ENCODE measurements around the gene RNASE11. TPM values are rescaled to one million over a fixed set of nuclear protein-coding genes. Genes with fewer than 3 reads are reported as not detected.

RNASE11 gene
- total and polyA plus RNA-seq, 2 donors (not counting 3 experiments of a cell fraction or from before 2014, with no cell fraction given): not detected

DNA sequence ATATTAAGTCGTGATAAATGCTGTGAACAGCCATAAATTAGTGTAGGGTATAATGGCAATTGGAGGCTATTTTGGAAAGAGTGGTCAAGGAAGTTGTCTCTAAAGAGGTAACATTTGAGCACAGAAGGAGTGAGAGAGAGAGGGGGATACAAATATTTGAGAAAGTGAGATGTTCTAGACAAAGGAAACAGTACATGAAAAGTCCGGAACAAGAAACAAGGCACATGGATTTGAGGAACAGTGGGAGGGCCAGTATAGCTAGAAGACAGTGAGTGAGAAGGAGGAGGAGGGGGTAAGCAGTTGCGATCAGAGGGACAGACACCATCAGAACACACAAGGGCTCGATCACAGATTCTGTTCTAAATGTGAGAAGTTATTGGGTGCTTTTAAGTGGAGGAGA, 23.5 kb upstream of the RNASE11 start:
- Histone ChIP-seq H2AFZ (ENCODE audit: low read depth, low read length) (no peak overlapping the region), H3K4me2 (ENCODE audit: insufficient read depth, low read length) (no peak overlapping the region), H3K27me3 (ENCODE audit: control insufficient read depth in 2 of 2, insufficient read depth in 2 of 2, low read length in 2 of 2) (peaks cover 3 to 6% of the 10 kb centered on the region in 2 experiments), H3K27ac (ENCODE audit: insufficient read depth, low read depth, low read length) (no peak overlapping the region), H3K9me3 (replicated peaks; ENCODE audit: control insufficient read depth, insufficient read depth, low read length) (no peaks in the 10 kb centered on the region), H3K9ac (replicated peaks; ENCODE audit: extremely low read depth, insufficient read depth, low read length) (no peak overlapping the region), H3K9me1 (replicated peaks; ENCODE audit: control insufficient read depth, extremely low read depth, insufficient read depth, low read length) (no peaks in the 10 kb centered on the region), H3K79me2 (ENCODE audit: control insufficient read depth, insufficient read depth, low read length) (no peaks in the 10 kb centered on the region), H3K36me3 (ENCODE audit: control insufficient read depth in 2 of 2, extremely low read depth in 1 of 2, insufficient read depth in 2 of 2, low read length in 2 of 2) (no peaks in the 10 kb centered on the region), H3K4me3 (replicated peaks in 1 of 3; ENCODE audit: insufficient read depth in 1 of 3, low read depth in 1 of 3, low read length in 3 of 3) (no peak overlapping the region), H3K4me1 (ENCODE audit: control insufficient read depth, extremely low read depth, insufficient read depth, low read length) (peaks cover 11% of the 10 kb centered on the region), H4K20me1 (replicated peaks; ENCODE audit: control insufficient read depth, extremely low read depth, insufficient read depth, low read length) (no peaks in the 10 kb centered on the region)
- TF ChIP-seq FOS (IDR thresholded peaks at IDR 0.05; ENCODE audit: borderline replicate concordance, insufficient read depth, low read length) (no peak), GATA2 (IDR thresholded peaks at IDR 0.05; ENCODE audit: insufficient read depth, insufficient read length, low read depth, low read length) (no peak), EZH2 (IDR thresholded peaks at IDR 0.05; ENCODE audit: borderline replicate concordance, low read depth, low read length, severe bottlenecking) (no peak), MYC (IDR thresholded peaks at IDR 0.05; ENCODE audit: low read depth, low read length) (no peak)
- TF ChIP-seq, protein P1, sequence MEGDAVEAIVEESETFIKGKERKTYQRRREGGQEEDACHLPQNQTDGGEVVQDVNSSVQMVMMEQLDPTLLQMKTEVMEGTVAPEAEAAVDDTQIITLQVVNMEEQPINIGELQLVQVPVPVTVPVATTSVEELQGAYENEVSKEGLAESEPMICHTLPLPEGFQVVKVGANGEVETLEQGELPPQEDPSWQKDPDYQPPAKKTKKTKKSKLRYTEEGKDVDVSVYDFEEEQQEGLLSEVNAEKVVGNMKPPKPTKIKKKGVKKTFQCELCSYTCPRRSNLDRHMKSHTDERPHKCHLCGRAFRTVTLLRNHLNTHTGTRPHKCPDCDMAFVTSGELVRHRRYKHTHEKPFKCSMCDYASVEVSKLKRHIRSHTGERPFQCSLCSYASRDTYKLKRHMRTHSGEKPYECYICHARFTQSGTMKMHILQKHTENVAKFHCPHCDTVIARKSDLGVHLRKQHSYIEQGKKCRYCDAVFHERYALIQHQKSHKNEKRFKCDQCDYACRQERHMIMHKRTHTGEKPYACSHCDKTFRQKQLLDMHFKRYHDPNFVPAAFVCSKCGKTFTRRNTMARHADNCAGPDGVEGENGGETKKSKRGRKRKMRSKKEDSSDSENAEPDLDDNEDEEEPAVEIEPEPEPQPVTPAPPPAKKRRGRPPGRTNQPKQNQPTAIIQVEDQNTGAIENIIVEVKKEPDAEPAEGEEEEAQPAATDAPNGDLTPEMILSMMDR (IDR thresholded peaks at IDR 0.05; ENCODE audit: extremely low read depth in 1 of 2, insufficient read depth in 1 of 2, low read depth in 1 of 2, low read length in 2 of 2): no peak
- dilution Hi-C loops (cut with MboI; ENCODE audit: extremely low pct_ligation_motif_present, low sequenced_read_pairs): no loop called here
- no TSS peak for BruUV-seq (replicated peaks)
- intact Hi-C loops (cut with micrococcal nuclease): loop anchor here (5.0 kb wide), 2 partner anchors 246 to 361 kb away; no protein-coding TSS in a partner anchor
- no peak for FAIRE-seq
- ChIA-PET POLR2A (no interaction called here), CTCF (interaction anchor here (3.4 to 8.7 kb wide), 2 partner anchors 80 to 197 kb away, joined by 29 to 110 read pairs; partner anchors contain the start of gene TEP1)
- no peak for DNase-seq (ENCODE audit: low read depth, low spot score)
